ENCODE measurements around the gene HRAS. TPM values are rescaled to one million over a fixed set of nuclear protein-coding genes. Genes with fewer than 3 reads are reported as not detected.

HRAS gene
- total and polyA plus RNA-seq, 4 donors = 20.5 to 133 (median 69.7) TPM

- TF ChIP-seq CTCF (IDR thresholded peaks at IDR 0.05; ENCODE audit: control extremely low read depth, extremely low read depth) = no peak
- H3K9me3 ChIP-seq (ENCODE audit: control insufficient read depth in 4 of 4, insufficient read depth in 3 of 4, low read length in 3 of 4) = no peaks in the 10 kb centered on the region
- DNase-seq (no peak), ATAC-seq (ENCODE audit: insufficient read depth, low FRiP score) (no peak)
- peaks cover 0 to 8% (median 0%) of the 10 kb centered on the region in 3 donors for H3K27me3 ChIP-seq (ENCODE audit: control insufficient read depth in 3 of 3, insufficient read depth in 3 of 3, low read length in 2 of 3)
- H3K36me3 ChIP-seq (ENCODE audit: control insufficient read depth in 4 of 4, insufficient read depth in 4 of 4, low read length in 4 of 4) = no peaks in the 10 kb centered on the region
- WGBS, 2 donors = 96 to 97% methylated on average over 21 to 25 of the region's 25 CpGs
- no peak overlapping the region for H3K4me3 ChIP-seq
- H3K9ac ChIP-seq (ENCODE audit: insufficient read depth in 1 of 2, low read length in 2 of 2) = no peak overlapping the region
- peaks cover 0 to 6% (median 0%) of the 10 kb centered on the region in 5 donors for H3K4me1 ChIP-seq (ENCODE audit: control insufficient read depth in 5 of 5, insufficient read depth in 5 of 5, low read length in 5 of 5)
- H3K27ac ChIP-seq (ENCODE audit: low read depth in 1 of 2, low read length in 1 of 2) = no peak overlapping the region
Observed at GRCh38 chr11:550021-550745, 14.8 kb upstream of the HRAS start.

- DNase-seq (no peak), ATAC-seq (ENCODE audit: insufficient read depth, low FRiP score) (no peak)
- H3K27me3 ChIP-seq (ENCODE audit: control insufficient read depth in 3 of 3, insufficient read depth in 3 of 3, low read length in 2 of 3) = peaks cover 0 to 1% (median 0%) of the 10 kb centered on the region in 3 donors
- H3K9me3 ChIP-seq (ENCODE audit: control insufficient read depth in 4 of 4, insufficient read depth in 3 of 4, low read length in 3 of 4) = no peaks in the 10 kb centered on the region
- H3K27ac ChIP-seq (ENCODE audit: low read depth in 1 of 2, low read length in 1 of 2) = no peak overlapping the region
- no peak overlapping the region for H3K9ac ChIP-seq (ENCODE audit: insufficient read depth in 1 of 2, low read length in 2 of 2)
- TF ChIP-seq CTCF (IDR thresholded peaks at IDR 0.05; ENCODE audit: control extremely low read depth, extremely low read depth) = no peak
- H3K4me1 ChIP-seq (ENCODE audit: control insufficient read depth in 5 of 5, insufficient read depth in 5 of 5, low read length in 5 of 5) = no peaks in the 10 kb centered on the region
- no peaks in the 10 kb centered on the region for H3K36me3 ChIP-seq (ENCODE audit: control insufficient read depth in 4 of 4, insufficient read depth in 4 of 4, low read length in 4 of 4)
- H3K4me3 ChIP-seq = no peak overlapping the region
- WGBS, 2 donors = 89 to 91% methylated on average over 32 of the region's 32 CpGs
Observed at GRCh38 chr11:548700-549603, 13.6 kb upstream of the HRAS start.

GRCh38 chr11:545171-545570 lies 9.8 kb upstream of the HRAS start:
- H3K9ac ChIP-seq (ENCODE audit: insufficient read depth in 1 of 2, low read length in 2 of 2) = no peak overlapping the region
- no peak overlapping the region for H3K27ac ChIP-seq (ENCODE audit: low read depth in 1 of 2, low read length in 1 of 2)
- no peaks in the 10 kb centered on the region for H3K9me3 ChIP-seq (ENCODE audit: control insufficient read depth in 4 of 4, insufficient read depth in 3 of 4, low read length in 3 of 4)
- no peaks in the 10 kb centered on the region for H3K36me3 ChIP-seq (ENCODE audit: control insufficient read depth in 4 of 4, insufficient read depth in 4 of 4, low read length in 4 of 4)
- no peaks in the 10 kb centered on the region for H3K4me1 ChIP-seq (ENCODE audit: control insufficient read depth in 5 of 5, insufficient read depth in 5 of 5, low read length in 5 of 5)
- DNase-seq (no peak), ATAC-seq (ENCODE audit: insufficient read depth, low FRiP score) (no peak)
- no peak for TF ChIP-seq CTCF (IDR thresholded peaks at IDR 0.05; ENCODE audit: control extremely low read depth, extremely low read depth)
- 90 to 92% methylated on average over 11 of the region's 11 CpGs for WGBS, 2 donors
- H3K27me3 ChIP-seq (ENCODE audit: control insufficient read depth in 3 of 3, insufficient read depth in 3 of 3, low read length in 2 of 3) = no peaks in the 10 kb centered on the region
- H3K4me3 ChIP-seq = no peak overlapping the region

Data from lung (tissue), 12 donors.